Forelimb muscle (tissue), 1 donor: Measurements from ENCODE around the gene OR52E2. TPM values are rescaled to one million over a fixed set of nuclear protein-coding genes. Genes with fewer than 3 reads are reported as not detected.

ENCODE experiments used
- DNase-seq: peaks from one replicate; pipeline ENCODE4 v3.0.0-alpha.2; 2013; ENCODE audit warnings: low read depth
- polyA plus RNA-seq: library from polyadenylated mRNA; unstranded; fragments of 120-200 nt; gene quantifications from one replicate; pipeline ENCODE4 v1.2.1, GENCODE V29; 2013; ENCODE audit not compliant: insufficient read length

The OR52E2 gene
- polyA plus RNA-seq, 1 donor, result not detected

- DNase-seq, result no peak
These were observed 46.4 kb downstream of the OR52E2 start for GRCh38 chr11:5013012-5013411.

- DNase-seq, result no peak
These were observed 48.2 kb downstream of the OR52E2 start for GRCh38 chr11:5011254-5011653.

Other genes with a start within 250 kb of the OR52E2 start
- gene OR51F2, start 238.3 kb downstream of the OR52E2 start, polyA plus RNA-seq, result not detected
- not detected for gene OR51S1, start 210.4 kb downstream of the OR52E2 start, polyA plus RNA-seq
- gene OR51T1, start 177.7 kb downstream of the OR52E2 start, polyA plus RNA-seq, result not detected
- not detected for gene OR51A7, start 155.8 kb downstream of the OR52E2 start, polyA plus RNA-seq
- gene OR51G2, start 140.3 kb downstream of the OR52E2 start, polyA plus RNA-seq, result not detected
- not detected for gene OR51G1, start 135.3 kb downstream of the OR52E2 start, polyA plus RNA-seq
- gene OR51A4, start 112.0 kb downstream of the OR52E2 start, polyA plus RNA-seq, result not detected
- gene OR51A2, start 103.9 kb downstream of the OR52E2 start, polyA plus RNA-seq, result not detected
- 0.06 TPM for gene OR51L1, start 64.8 kb downstream of the OR52E2 start, polyA plus RNA-seq
- gene OR52J3, start 13.1 kb downstream of the OR52E2 start, polyA plus RNA-seq, result not detected
- gene OR52E1, start 9.9 kb upstream of the OR52E2 start, polyA plus RNA-seq, result not detected
- gene OR52A5, start 78.7 kb upstream of the OR52E2 start, polyA plus RNA-seq, result not detected
- gene OR52A1, start 95.1 kb upstream of the OR52E2 start, polyA plus RNA-seq, result 0.03 TPM
- gene OR51V1, start 141.1 kb upstream of the OR52E2 start, polyA plus RNA-seq, result not detected
- 273 TPM for gene HBB, start 167.4 kb upstream of the OR52E2 start, polyA plus RNA-seq
- gene HBD, start 174.9 kb upstream of the OR52E2 start, polyA plus RNA-seq, result not detected
- gene HBG1, start 190.2 kb upstream of the OR52E2 start, polyA plus RNA-seq, result 9.4 TPM
- 4,005 TPM for gene HBG2, start 195.2 kb upstream of the OR52E2 start, polyA plus RNA-seq
- gene HBE1, start 210.3 kb upstream of the OR52E2 start, polyA plus RNA-seq, result 5.5 TPM
- gene OR51B4, start 242.3 kb upstream of the OR52E2 start, polyA plus RNA-seq, result not detected